ENCODE data around the gene FNDC3B. TPM values are rescaled to one million over a fixed set of nuclear protein-coding genes. Genes with fewer than 3 reads are reported as not detected.
A peak's percentile ranks its signal among the peaks of the same experiment; 100 is the strongest.

Gene FNDC3B
- total RNA-seq, 2 donors from 2014 or later: 80.6 to 107 TPM

DNA sequence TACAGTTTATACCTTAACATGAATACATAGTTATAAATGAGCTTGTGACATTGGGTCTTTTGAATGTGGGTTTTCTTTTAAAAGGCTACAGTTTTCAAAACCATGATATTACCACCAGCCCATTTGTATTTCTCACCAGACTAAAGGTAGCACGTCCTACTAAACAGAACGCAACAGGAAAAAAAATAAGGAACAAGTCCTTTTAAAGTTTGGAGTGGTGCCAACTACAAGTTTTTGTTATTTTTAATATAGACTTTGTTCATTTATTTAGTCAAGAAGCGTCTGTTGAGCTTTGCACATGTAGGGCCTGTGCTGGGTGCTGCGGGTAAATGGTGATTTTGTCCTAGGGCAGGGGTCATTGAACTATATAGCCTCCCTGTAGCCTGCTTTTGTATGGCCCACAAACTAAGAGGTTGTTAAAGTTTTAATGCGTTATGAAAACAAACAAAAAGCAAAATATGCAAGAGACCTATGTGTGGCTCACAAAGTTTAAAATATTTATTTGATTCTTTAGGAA lies 244.5 kb downstream of the FNDC3B start:
- Histone ChIP-seq H3K9me3 (ENCODE audit: control insufficient read depth, low read length) (no peaks in the 10 kb centered on the region), H3K4me3 (ENCODE audit: low read length) (no peak overlapping the region), H3K36me3 (ENCODE audit: control insufficient read depth, insufficient read depth, low read length) (peaks cover 91% of the 10 kb centered on the region), H3K27ac (ENCODE audit: low read depth, low read length) (no peak overlapping the region), H3K4me1 (ENCODE audit: control insufficient read depth, insufficient read depth, low read length) (no peaks in the 10 kb centered on the region), H3K27me3 (ENCODE audit: control insufficient read depth, insufficient read depth, low read length, poor library complexity, severe bottlenecking) (no peaks in the 10 kb centered on the region), H3K9ac (ENCODE audit: extremely low read depth, low read length, poor library complexity, severe bottlenecking) (no peak overlapping the region)
- Mint-ChIP-seq H3K36me3 (ENCODE audit: low read depth) (peaks cover 49% of the 10 kb centered on the region), H3K27ac (no peak overlapping the region), H3K4me1 (peaks cover 4% of the 10 kb centered on the region), H3K9me3 (no peaks in the 10 kb centered on the region), H3K4me3 (no peak overlapping the region), H3K27me3 (ENCODE audit: insufficient read depth) (no peaks in the 10 kb centered on the region)
- TF ChIP-seq CTCF (conservative IDR thresholded peaks at IDR 0.05): no peak
- DNase-seq: no peak
- 93 to 94% methylated on average over 3 to 5 of the region's 5 CpGs for WGBS, 2 experiments (ENCODE audit: insufficient coverage in 1 of 2, insufficient read length in 1 of 2)

- H3K9ac ChIP-seq (ENCODE audit: extremely low read depth, low read length, poor library complexity, severe bottlenecking): no peak overlapping the region
- no peak overlapping the region for H3K27ac Mint-ChIP-seq
- H3K36me3 Mint-ChIP-seq (ENCODE audit: low read depth): peaks cover 40% of the 10 kb centered on the region
- no peak overlapping the region for H3K4me3 Mint-ChIP-seq
- H3K4me1 ChIP-seq (ENCODE audit: control insufficient read depth, insufficient read depth, low read length): peaks cover 2% of the 10 kb centered on the region
- H3K4me3 ChIP-seq (ENCODE audit: low read length): no peak overlapping the region
- no peaks in the 10 kb centered on the region for H3K9me3 ChIP-seq (ENCODE audit: control insufficient read depth, low read length)
- H3K4me1 Mint-ChIP-seq: peaks cover 15% of the 10 kb centered on the region
- no peaks in the 10 kb centered on the region for H3K27me3 ChIP-seq (ENCODE audit: control insufficient read depth, insufficient read depth, low read length, poor library complexity, severe bottlenecking)
- H3K27me3 Mint-ChIP-seq (ENCODE audit: insufficient read depth): no peaks in the 10 kb centered on the region
- H3K36me3 ChIP-seq (ENCODE audit: control insufficient read depth, insufficient read depth, low read length): peaks cover 91% of the 10 kb centered on the region
- 94% methylated on average over 3 of the region's 4 CpGs; no CpG with 5 or more reads in 1 of the 2 experiments for WGBS, 2 experiments (ENCODE audit: insufficient coverage in 1 of 2, insufficient read length in 1 of 2)
- H3K27ac ChIP-seq (ENCODE audit: low read depth, low read length): no peak overlapping the region
- no peak for DNase-seq
- H3K9me3 Mint-ChIP-seq: no peaks in the 10 kb centered on the region
- TF ChIP-seq CTCF (conservative IDR thresholded peaks at IDR 0.05): no peak
These were observed 246.5 kb downstream of the FNDC3B start for GRCh38 chr3:172285844-172286243.

GRCh38 chr3:172286548-172287148 lies 247.3 kb downstream of the FNDC3B start:
- Mint-ChIP-seq H3K27ac (peak overlapping the region; percentile 33), H3K4me3 (no peak overlapping the region), H3K27me3 (ENCODE audit: insufficient read depth) (no peaks in the 10 kb centered on the region), H3K9me3 (no peaks in the 10 kb centered on the region), H3K4me1 (peaks cover 17% of the 10 kb centered on the region), H3K36me3 (ENCODE audit: low read depth) (peaks cover 37% of the 10 kb centered on the region)
- H3K27me3 ChIP-seq (ENCODE audit: control insufficient read depth, insufficient read depth, low read length, poor library complexity, severe bottlenecking): no peaks in the 10 kb centered on the region
- no peak for TF ChIP-seq CTCF (conservative IDR thresholded peaks at IDR 0.05)
- 75 to 82% methylated on average over 3 of the region's 3 CpGs for WGBS, 2 experiments (ENCODE audit: insufficient coverage in 1 of 2, insufficient read length in 1 of 2)
- H3K9ac ChIP-seq (ENCODE audit: extremely low read depth, low read length, poor library complexity, severe bottlenecking): no peak overlapping the region
- DNase-seq: no peak
- H3K36me3 ChIP-seq (ENCODE audit: control insufficient read depth, insufficient read depth, low read length): peaks cover 94% of the 10 kb centered on the region
- H3K4me3 ChIP-seq (ENCODE audit: low read length): no peak overlapping the region
- H3K27ac ChIP-seq (ENCODE audit: low read depth, low read length): no peak overlapping the region
- no peaks in the 10 kb centered on the region for H3K9me3 ChIP-seq (ENCODE audit: control insufficient read depth, low read length)
- H3K4me1 ChIP-seq (ENCODE audit: control insufficient read depth, insufficient read depth, low read length): peaks cover 2% of the 10 kb centered on the region

Measured in endodermal cell (in vitro differentiated cells).